Measurements from ENCODE around the gene UBALD2. TPM values are rescaled to one million over a fixed set of nuclear protein-coding genes. Genes with fewer than 3 reads are reported as not detected.

The UBALD2 gene
- polyA plus RNA-seq, 1 donor = 23.1 TPM

- DNase-seq = no peak
These were observed 49.5 kb downstream of the UBALD2 start for GRCh38 chr17:76314392-76315227.

- DNase-seq = no peak
These were observed 52.4 kb downstream of the UBALD2 start for GRCh38 chr17:76317535-76317934.

GRCh38 chr17:76318586-76318985, 53.4 kb downstream of the UBALD2 start:
- no peak for DNase-seq

Other genes with a start within 250 kb of the UBALD2 start
- 19.8 TPM for gene EVPL, start 238.0 kb upstream of the UBALD2 start, polyA plus RNA-seq (ENCODE audit: insufficient read length)
- 105 TPM for gene SRP68, start 192.8 kb upstream of the UBALD2 start, polyA plus RNA-seq (ENCODE audit: insufficient read length)
- 0.17 TPM for gene GALR2, start 190.6 kb upstream of the UBALD2 start, polyA plus RNA-seq (ENCODE audit: insufficient read length)
- 14.2 TPM for gene ZACN, start 186.2 kb upstream of the UBALD2 start, polyA plus RNA-seq (ENCODE audit: insufficient read length)
- gene EXOC7, start 161.6 kb upstream of the UBALD2 start, polyA plus RNA-seq (ENCODE audit: insufficient read length) = 178 TPM
- gene FOXJ1, start 124.1 kb upstream of the UBALD2 start, polyA plus RNA-seq (ENCODE audit: insufficient read length) = 15.5 TPM
- gene RNF157, start 24.9 kb upstream of the UBALD2 start, polyA plus RNA-seq (ENCODE audit: insufficient read length) = 28.7 TPM
- gene QRICH2, start 42.9 kb downstream of the UBALD2 start, polyA plus RNA-seq (ENCODE audit: insufficient read length) = 8.9 TPM
- gene PRPSAP1, start 88.6 kb downstream of the UBALD2 start, polyA plus RNA-seq (ENCODE audit: insufficient read length) = 95.9 TPM
- 2.7 TPM for gene SPHK1, start 119.3 kb downstream of the UBALD2 start, polyA plus RNA-seq (ENCODE audit: insufficient read length)
- 30.2 TPM for gene UBE2O, start 187.8 kb downstream of the UBALD2 start, polyA plus RNA-seq (ENCODE audit: insufficient read length)
- gene AANAT, start 202.3 kb downstream of the UBALD2 start, polyA plus RNA-seq (ENCODE audit: insufficient read length) = 0.50 TPM
- gene RHBDF2, start 236.1 kb downstream of the UBALD2 start, polyA plus RNA-seq (ENCODE audit: insufficient read length) = 6.8 TPM

Data from left kidney (tissue), 2 donors.